CD4-positive, alpha-beta T cell (primary cell): ENCODE data around the gene FEZF1. TPM values are rescaled to one million over a fixed set of nuclear protein-coding genes. Genes with fewer than 3 reads are reported as not detected.

Source experiments
- ATAC-seq: fragments of 200-7000 bp; cut with Tn5 transposase; one replicate; pipeline ENCODE4 v1.10.0; 2022; ENCODE audit warnings: mild to moderate bottlenecking; ENCODE audit not compliant: poor library complexity
- CTCF ChIA-PET: fragments of 350-600 bp; sonication (Branson Sonifier 250); formaldehyde crosslinking; loops from one replicate; lab custom pipeline; 2021; ENCODE audit warnings: antibody characterized with exemption, inconsistent platforms; lab: Charles Lee
- POLR2A ChIA-PET: fragments of 350-600 bp; sonication (Branson Sonifier 250); formaldehyde crosslinking; loops from one replicate; lab custom pipeline; 2021; ENCODE audit warnings: antibody characterized with exemption, inconsistent platforms; lab: Charles Lee
- DNase-seq, 14 experiments: peaks; one replicate each; pipeline ENCODE4 v3.0.0-alpha.2; 2013 to 2020; ENCODE audit warnings: mixed read lengths in 2 of 14
- H3K27ac ChIP-seq, 2 donors: one replicate each; pipeline versions ENCODE4 v1.5.1 to v1.7.0; 2013; ENCODE audit warnings: low read length in 2 of 2, low read depth in 1 of 2, mild to moderate bottlenecking in 1 of 2
- H3K27me3 ChIP-seq, 2 experiments: 1 replicate in 1 of 2; 2 replicates in 1 of 2; pipeline versions ENCODE4 v1.6.1 to v1.7.0; 2013; ENCODE audit warnings: low read length in 2 of 2, control low read depth in 1 of 2, mild to moderate bottlenecking in 1 of 2, moderate library complexity in 1 of 2; ENCODE audit not compliant: insufficient read depth in 2 of 2, control insufficient read depth in 1 of 2
- H3K36me3 ChIP-seq: one replicate; pipeline ENCODE4 v1.6.1; 2013; ENCODE audit warnings: low read length, control low read depth; ENCODE audit not compliant: insufficient read depth
- H3K4me1 ChIP-seq: one replicate; pipeline ENCODE4 v1.6.1; 2013; ENCODE audit warnings: low read length, control low read depth; ENCODE audit not compliant: insufficient read depth
- H3K4me3 ChIP-seq: one replicate; pipeline ENCODE4 v1.5.1; 2013; ENCODE audit warnings: mild to moderate bottlenecking, low read length, moderate library complexity
- H3K9me3 ChIP-seq, 2 experiments: 1 replicate in 1 of 2; 2 replicates in 1 of 2; pipeline versions ENCODE4 v1.6.1 to v1.7.0; 2013; ENCODE audit warnings: low read length in 2 of 2, mild to moderate bottlenecking in 2 of 2, control low read depth in 1 of 2, moderate library complexity in 1 of 2; ENCODE audit not compliant: control insufficient read depth in 1 of 2, insufficient read depth in 1 of 2
- H3K27ac Mint-ChIP-seq: one replicate; pipeline ENCODE4 v1.8.0; 2020; ENCODE audit warnings: mixed read lengths
- H3K27me3 Mint-ChIP-seq: one replicate; pipeline ENCODE4 v1.8.0; 2021; ENCODE audit warnings: mixed read lengths
- H3K36me3 Mint-ChIP-seq: one replicate; pipeline ENCODE4 v1.8.0; 2021; ENCODE audit warnings: low read depth, mixed read lengths
- H3K4me1 Mint-ChIP-seq: one replicate; pipeline ENCODE4 v1.8.0; 2021; ENCODE audit warnings: low read depth, mixed read lengths
- H3K4me3 Mint-ChIP-seq: one replicate; pipeline ENCODE4 v1.8.0; 2020; ENCODE audit warnings: mild to moderate bottlenecking, mixed read lengths
- H3K9me3 Mint-ChIP-seq: one replicate; pipeline ENCODE4 v1.8.0; 2020; ENCODE audit warnings: mixed read lengths
- intact Hi-C, 2 experiments: fragments of 100-400 bp; cut with DNase I in 1 of 2; cut with micrococcal nuclease in 1 of 2; formaldehyde crosslinking; loops; one replicate each; pipeline versions ENCODE4 v1.15.1 to v1.9.0; 2023 to 2025; cut with DNase I, micrococcal nuclease
- total RNA-seq, 174 experiments: library from RNA in 2 of 174; stranded (reverse) in 2 of 174; gene quantifications; one replicate each; pipeline ENCODE4 v1.2.3 and lab custom pipeline; 2021 to 2026
- TF ChIP-seq, protein P1 (sequence below): fragments of 200-600 bp; IDR thresholded peaks from one replicate; pipeline ENCODE4 v1.8.0; 2022; ENCODE audit warnings: antibody characterized with exemption, mild to moderate bottlenecking

Gene FEZF1
- total RNA-seq, 2 experiments from 2014 or later = not detected

DNA sequence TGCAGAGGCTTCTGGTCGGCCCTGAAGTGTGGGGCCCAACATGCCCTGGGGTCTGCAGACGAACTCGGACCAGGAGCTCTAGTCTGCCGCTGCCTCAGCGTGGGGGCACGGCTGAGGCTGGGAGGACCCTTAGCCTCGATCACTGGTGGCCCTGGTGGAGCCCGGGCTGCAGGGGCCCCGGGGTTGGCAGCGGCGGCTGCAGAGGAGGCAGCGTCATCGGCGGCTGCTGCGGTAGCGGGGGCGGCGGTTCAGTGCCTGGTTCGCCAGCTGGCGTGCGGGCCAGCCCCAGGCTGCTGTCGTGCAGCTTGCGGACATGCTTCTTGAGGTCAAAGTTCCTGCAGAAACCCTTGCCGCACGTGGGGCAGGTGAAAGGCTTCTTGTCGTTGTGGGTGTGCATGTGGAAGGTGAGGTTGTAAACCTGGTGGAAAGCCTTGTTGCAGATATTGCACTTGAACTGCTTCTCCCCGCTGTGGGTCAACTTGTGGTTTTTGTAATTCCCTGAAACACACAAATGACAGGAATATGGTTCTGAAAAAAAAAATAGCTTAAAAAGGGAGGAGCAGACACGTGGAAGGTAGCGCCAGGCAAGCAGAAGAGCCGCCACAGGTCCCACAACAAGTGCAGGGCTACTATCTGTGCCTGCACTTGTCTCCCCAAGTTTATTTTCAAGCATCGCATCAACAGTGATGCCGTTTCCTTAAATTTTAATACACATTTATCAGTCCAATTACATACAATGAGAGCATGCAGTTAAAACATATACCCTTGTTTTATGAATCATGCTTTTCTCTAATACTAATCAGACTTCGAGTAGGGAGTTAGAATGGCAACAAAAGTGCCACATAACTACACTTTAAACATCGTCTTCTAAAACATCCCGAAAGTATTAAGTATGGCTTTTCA, 2.4 kb downstream of the FEZF1 start:
- Mint-ChIP-seq H3K4me1 (peaks cover 6% of the 10 kb centered on the region), H3K27ac (no peak overlapping the region), H3K36me3 (no peaks in the 10 kb centered on the region), H3K4me3 (no peak overlapping the region), H3K9me3 (no peaks in the 10 kb centered on the region), H3K27me3 (peaks cover 79% of the 10 kb centered on the region)
- no peak for DNase-seq
- ATAC-seq = no peak
- ChIA-PET CTCF (no interaction called here), POLR2A (no interaction called here)
- H3K9me3 ChIP-seq = peaks cover 5 to 56% of the 10 kb centered on the region in 2 experiments
- no peak overlapping the region for H3K4me3 ChIP-seq
- intact Hi-C loops = no loop called here
- no peaks in the 10 kb centered on the region for H3K4me1 ChIP-seq
- TF ChIP-seq, protein P1, sequence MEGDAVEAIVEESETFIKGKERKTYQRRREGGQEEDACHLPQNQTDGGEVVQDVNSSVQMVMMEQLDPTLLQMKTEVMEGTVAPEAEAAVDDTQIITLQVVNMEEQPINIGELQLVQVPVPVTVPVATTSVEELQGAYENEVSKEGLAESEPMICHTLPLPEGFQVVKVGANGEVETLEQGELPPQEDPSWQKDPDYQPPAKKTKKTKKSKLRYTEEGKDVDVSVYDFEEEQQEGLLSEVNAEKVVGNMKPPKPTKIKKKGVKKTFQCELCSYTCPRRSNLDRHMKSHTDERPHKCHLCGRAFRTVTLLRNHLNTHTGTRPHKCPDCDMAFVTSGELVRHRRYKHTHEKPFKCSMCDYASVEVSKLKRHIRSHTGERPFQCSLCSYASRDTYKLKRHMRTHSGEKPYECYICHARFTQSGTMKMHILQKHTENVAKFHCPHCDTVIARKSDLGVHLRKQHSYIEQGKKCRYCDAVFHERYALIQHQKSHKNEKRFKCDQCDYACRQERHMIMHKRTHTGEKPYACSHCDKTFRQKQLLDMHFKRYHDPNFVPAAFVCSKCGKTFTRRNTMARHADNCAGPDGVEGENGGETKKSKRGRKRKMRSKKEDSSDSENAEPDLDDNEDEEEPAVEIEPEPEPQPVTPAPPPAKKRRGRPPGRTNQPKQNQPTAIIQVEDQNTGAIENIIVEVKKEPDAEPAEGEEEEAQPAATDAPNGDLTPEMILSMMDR = no peak
- H3K36me3 ChIP-seq = no peaks in the 10 kb centered on the region
- H3K27ac ChIP-seq = no peak overlapping the region
- H3K27me3 ChIP-seq = peaks cover 53 to 79% of the 10 kb centered on the region in 2 experiments

DNA sequence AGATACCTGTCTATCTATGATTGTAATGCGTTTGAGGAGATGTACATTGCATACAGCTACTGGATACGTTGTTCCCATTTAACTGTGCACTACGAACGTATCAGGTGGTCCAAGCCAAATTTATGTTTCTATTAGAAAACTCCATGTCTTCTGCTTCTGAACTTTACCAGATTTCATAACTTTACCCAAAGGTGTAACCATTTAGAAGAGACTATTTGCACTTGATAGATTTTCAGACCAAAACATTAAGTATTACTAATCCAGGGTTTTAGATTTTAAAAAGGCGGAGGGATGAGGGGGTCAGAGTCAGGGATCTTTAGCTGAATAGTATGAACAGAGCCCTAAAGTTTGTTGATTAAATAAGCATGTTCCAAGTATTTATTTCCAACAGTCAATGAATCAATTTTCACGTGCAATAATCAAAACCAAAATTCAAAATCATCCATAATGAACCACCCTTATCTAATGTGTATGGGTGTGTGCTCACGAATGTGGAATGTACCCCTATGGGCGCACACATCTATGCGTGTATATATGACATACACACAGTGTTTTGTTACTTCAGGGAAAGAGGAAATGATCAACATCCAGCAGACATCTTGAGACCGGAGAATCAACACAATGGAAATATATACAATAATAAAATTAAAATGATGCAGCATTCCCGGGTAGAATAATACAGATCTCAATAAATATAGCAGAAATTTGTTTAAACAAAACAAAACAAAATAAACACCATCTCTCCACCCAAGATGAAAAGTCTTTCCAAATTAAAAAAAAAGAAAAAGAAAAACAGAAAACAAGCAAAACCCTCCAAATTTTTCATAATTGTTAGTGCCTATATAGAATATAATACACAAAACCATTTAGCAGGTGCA, 3.4 kb downstream of the FEZF1 start:
- intact Hi-C loops = no loop called here
- H3K27me3 ChIP-seq = peaks cover 44 to 70% of the 10 kb centered on the region in 2 experiments
- Mint-ChIP-seq H3K9me3 (no peaks in the 10 kb centered on the region), H3K27ac (no peak overlapping the region), H3K4me1 (peaks cover 6% of the 10 kb centered on the region), H3K4me3 (no peak overlapping the region), H3K27me3 (peaks cover 75% of the 10 kb centered on the region), H3K36me3 (no peaks in the 10 kb centered on the region)
- no peaks in the 10 kb centered on the region for H3K36me3 ChIP-seq
- no peak for ATAC-seq
- DNase-seq = no peak
- H3K9me3 ChIP-seq = peaks cover 5 to 46% of the 10 kb centered on the region in 2 experiments
- H3K4me1 ChIP-seq = no peaks in the 10 kb centered on the region
- H3K27ac ChIP-seq = no peak overlapping the region
- TF ChIP-seq, protein P1 = no peak
- ChIA-PET CTCF (no interaction called here), POLR2A (no interaction called here)
- no peak overlapping the region for H3K4me3 ChIP-seq

DNA sequence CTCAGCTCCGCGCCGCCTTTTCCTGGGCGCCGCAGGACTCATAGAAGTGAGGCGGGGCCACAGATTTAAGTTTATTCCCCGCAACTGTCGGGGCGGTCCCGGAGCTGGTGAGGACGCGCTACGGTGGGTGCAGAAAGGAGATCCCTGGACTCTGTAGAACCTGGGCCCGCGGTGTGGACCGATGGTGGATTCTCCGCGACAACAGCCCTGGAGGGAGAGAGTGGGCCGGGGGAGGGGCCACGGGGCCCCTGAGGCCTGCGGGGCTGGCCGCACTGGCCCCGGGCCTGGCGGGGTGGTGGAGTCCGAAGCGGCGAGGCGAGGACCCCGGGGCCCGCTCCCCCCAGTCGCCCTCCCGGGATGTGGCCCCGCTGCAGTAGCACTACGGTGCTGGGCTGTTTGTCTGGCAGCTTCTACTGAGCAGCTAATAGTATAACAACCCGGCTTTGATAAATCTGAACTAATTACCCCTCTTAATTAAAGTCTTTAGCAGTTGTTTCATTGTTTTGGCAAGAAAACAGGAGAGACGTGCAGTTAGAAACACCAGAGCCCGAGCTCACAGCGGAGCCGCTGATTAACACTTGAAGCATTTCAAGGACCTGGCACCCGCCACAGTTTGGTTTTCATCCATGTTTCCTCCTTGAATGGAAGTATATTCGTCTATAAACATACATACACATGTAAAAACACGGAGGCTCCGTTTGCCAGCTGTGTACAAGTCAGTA, 4.2 kb downstream of the FEZF1 start:
- peaks cover 5 to 38% of the 10 kb centered on the region in 2 experiments for H3K9me3 ChIP-seq
- no peak for DNase-seq
- TF ChIP-seq, protein P1 = no peak
- no peaks in the 10 kb centered on the region for H3K4me1 ChIP-seq
- no peak overlapping the region for H3K4me3 ChIP-seq
- CTCF ChIA-PET = no interaction called here
- Mint-ChIP-seq H3K4me1 (peaks cover 6% of the 10 kb centered on the region), H3K9me3 (no peaks in the 10 kb centered on the region), H3K36me3 (no peaks in the 10 kb centered on the region), H3K27me3 (peaks cover 79% of the 10 kb centered on the region), H3K4me3 (no peak overlapping the region), H3K27ac (no peak overlapping the region)
- POLR2A ChIA-PET = no interaction called here
- intact Hi-C loops = no loop called here
- no peak for ATAC-seq
- no peaks in the 10 kb centered on the region for H3K36me3 ChIP-seq
- H3K27ac ChIP-seq = no peak overlapping the region
- H3K27me3 ChIP-seq = peaks cover 36 to 62% of the 10 kb centered on the region in 2 experiments
